GM21381 (cell line): ENCODE data around the gene KCNJ10.

ENCODE experiments used
- ATAC-seq: cut with Tn5 transposase; IDR thresholded peaks from one replicate; pipeline ENCODE4 v1.9.1; 2021; ENCODE audit warnings: mild to moderate bottlenecking, moderate library complexity; ENCODE audit not compliant: unreplicated experiment

The KCNJ10 gene

GRCh38 chr1:160028426-160028825, 41.5 kb downstream of the KCNJ10 start:
- no peak for ATAC-seq

GRCh38 chr1:160025314-160025713, 44.6 kb downstream of the KCNJ10 start:
- ATAC-seq, result no peak

- ATAC-seq, result no peak
These were observed 45.6 kb downstream of the KCNJ10 start for GRCh38 chr1:160024195-160024905.

- no peak for ATAC-seq
These were observed 47.3 kb downstream of the KCNJ10 start for GRCh38 chr1:160022330-160023310.

DNA sequence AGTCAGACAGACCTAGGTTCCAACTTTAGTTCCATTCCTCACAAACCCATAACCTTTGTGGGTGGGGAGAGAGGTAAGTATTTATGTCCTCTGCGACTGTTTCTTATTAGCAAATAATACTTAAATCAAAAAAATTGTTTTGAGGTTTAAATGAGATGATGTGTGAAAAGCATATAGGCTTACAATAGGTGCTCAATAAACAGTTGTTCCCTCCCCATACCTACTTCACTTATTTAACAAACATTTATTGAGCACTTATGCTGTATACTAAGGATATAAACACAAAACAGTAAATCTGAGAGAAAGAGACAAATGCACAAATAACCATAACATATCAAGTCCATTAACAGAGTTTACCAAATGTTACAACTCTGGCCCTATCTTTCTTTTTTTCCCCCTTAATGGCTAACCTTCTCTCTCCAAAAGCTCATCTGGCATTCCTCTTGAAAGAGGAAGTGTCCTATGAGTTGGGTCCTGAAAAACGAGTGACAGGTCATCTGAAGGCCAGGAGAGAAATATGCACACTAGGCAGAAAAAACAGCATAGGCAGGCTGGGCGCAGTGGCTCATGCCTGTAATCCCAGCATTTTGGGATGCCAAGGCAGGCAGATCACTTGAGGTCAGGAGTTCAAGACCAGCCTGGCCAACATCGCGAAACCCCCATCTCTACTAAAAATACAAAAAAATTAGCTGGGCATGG, 48.4 kb downstream of the KCNJ10 start:
- ATAC-seq, result no peak

DNA sequence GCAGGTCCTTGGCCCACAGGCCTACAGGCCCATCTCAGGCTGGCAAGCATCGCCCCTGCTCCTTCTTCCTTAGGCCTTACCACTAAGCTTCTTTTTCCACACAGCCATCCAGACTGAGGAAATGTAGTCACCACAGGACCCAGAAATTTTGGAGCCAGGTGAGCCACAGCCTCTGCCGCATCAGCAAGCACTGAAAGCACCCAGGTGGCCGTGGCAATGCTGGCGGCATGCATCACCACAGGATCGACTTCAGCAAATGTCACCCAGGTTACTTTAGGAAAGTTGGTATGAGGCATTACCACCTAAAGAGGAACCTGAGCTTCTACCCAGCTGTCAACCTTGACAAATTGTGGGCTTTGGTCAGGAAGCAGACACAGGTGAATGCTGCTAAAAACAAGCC, 49.8 kb downstream of the KCNJ10 start:
- no peak for ATAC-seq

- no peak for ATAC-seq
These were observed 51.1 kb downstream of the KCNJ10 start for GRCh38 chr1:160018900-160019299.

- no peak for ATAC-seq
These were observed 51.6 kb downstream of the KCNJ10 start for GRCh38 chr1:160018347-160018746.

DNA sequence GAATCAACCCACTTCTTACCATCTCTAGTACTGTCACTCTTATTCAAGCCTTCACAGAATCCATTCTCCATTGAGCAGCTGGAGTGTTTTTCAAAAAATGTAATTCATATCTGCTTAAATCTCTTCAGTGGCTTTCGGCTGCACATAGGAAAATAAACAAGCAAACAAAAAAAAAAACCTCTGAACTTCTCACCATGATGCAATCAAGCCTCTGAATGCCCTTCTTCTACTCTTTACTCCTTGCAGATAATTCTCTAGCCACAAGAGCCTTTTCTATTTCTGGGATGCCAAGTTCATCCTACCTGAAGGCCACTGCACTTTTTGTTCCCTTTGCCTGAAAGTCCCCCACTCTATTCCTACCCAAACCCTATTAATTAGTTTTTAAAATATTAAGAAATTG, 52.4 kb downstream of the KCNJ10 start:
- no peak for ATAC-seq

DNA sequence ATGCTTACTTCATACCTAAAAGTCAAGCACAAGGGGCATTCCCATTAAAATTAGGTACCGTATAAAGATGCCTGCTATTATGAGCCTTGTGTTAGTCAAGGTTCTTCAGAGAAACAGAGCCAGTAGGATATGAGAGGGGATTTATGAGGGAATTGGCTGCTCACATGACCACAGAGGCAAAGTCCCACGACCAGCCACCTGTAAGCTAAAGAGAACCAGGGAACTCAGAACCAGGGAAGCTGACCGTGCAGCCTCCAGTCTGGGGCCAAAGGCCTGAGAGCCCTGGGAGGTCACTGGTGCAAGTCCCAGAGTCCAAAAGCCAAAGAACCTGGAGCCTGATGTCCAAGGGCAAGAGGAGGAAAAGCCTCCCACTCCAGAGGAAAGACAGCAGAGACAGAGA, 58.2 kb downstream of the KCNJ10 start:
- no peak for ATAC-seq

DNA sequence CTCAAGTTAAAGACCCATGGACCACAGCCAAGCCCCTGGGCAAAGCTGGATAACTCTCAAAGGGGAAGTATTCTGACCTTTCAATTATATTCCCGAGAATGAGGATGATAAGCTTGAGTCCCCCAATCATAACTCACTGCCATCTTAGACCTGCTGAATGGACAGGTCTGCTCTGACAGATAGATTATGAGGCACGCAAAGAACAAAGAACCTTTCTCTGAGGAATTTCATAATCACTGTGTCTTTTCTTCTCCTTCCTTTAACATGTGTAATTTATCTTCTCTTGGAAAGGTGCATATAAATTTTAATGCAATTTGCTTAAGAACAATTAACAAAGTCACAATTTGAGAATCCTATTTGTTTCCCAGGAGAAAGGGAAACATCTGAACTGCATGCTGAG, 60.2 kb downstream of the KCNJ10 start:
- ATAC-seq, result no peak

GRCh38 chr1:160009081-160009480, 60.9 kb downstream of the KCNJ10 start:
- ATAC-seq, result no peak

DNA sequence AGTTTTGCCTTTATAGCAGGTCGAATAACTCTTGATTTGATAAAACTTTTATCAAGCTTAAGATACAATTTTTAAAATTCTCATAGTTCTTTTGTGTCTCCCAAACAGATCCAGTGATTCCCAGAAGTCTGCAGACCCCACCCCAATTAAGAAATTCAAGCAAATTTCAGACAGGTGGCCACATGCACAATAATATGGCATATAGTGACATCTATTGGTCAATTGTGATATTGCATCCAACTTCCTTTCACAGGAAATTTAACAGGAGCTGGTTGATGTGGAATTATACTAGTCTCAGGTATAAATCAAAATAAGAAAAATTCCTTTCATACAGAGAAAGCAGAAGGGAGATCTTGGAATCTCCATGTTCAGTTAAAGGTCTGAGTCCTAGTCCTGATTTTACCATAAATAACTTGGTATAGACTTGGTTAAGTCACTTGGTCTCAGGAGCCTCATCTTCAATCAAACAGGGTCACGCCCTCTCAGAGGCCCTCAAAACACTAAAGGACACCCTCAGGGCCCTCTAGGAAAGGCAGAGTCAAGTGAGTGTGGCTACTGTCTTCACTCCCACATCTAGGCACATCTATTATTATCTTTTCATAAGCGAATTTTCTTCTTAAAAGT, 62.3 kb downstream of the KCNJ10 start:
- no peak for ATAC-seq

DNA sequence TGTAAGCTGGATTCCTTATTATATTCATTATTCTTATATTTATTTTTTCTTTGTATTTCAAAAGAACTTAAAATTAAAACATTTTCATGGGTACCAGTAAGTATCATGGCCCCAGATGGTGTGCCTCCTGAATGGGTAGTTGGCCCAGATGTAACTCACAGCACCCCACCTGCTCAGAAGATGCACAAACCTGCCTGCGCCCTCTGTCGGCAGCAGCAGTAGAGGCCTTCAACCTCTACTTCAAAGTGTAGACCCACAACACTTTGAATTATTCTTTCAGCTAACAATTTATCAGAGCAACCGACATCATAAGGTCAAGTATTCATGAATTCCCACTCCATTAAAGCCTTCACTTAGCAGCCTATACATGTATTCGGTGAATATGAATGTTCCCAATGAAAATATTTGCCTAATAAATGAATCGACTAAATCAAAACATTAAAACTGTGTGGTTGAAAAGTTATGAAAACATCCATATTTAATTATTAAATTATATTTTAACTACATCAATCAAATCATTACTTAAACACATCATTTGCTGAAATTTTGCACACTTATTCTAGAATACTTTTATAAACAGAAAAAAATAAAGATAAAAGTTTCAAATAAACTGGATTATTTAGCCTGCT, 63.5 kb downstream of the KCNJ10 start:
- peak; percentile 60 for ATAC-seq

- ATAC-seq, result no peak
These were observed 64.9 kb downstream of the KCNJ10 start for GRCh38 chr1:160005070-160005469.

- ATAC-seq, result no peak
These were observed 65.5 kb downstream of the KCNJ10 start for GRCh38 chr1:160004425-160004824.

- ATAC-seq, result no peak
These were observed 66.0 kb downstream of the KCNJ10 start for GRCh38 chr1:160004001-160004400.

DNA sequence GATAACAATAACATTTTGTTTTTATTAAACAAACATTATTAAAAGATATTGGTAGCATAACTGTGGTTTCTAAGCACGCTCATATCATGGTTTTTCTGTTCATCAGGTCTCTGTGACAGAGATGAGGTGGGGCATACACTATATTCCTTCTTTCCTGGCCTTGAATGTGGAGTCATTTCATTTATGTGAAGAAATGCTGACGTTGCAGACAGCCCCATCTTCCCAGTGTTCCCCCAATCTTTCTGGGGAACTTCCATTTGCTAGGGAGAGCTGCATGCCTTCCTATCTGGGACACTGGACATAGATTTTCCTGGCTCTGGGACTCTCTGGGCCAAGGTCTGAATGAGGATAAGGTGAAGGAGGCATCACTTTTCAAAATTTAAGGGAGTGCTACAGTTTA, 68.5 kb downstream of the KCNJ10 start:
- ATAC-seq, result no peak

GRCh38 chr1:159999204-159999603, 70.8 kb downstream of the KCNJ10 start:
- no peak for ATAC-seq

- ATAC-seq, result no peak
These were observed 73.3 kb downstream of the KCNJ10 start for GRCh38 chr1:159996653-159997052.

DNA sequence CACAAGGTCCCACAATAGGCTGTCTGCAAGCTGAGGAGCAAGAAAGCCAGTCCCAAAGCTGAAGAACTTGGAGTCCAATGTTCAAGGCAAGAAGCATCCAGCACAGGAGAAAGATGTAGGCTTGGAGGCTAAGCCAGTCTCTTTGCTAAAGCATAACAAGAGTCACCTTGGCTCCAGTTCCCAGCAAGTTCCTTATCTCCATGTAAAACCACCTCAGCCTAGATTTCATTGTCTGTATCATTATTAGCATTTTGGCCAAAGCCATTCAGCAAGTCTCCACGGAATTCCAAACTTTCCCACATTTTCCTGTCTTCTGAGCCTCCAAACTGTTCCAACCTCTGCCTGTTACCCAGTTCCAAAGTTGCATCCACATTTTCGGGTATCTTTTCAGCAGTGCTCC, 75.1 kb downstream of the KCNJ10 start:
- ATAC-seq, result no peak
